Suprapubic skin (tissue), 4 donors: ENCODE results near the gene DTNA. TPM values are rescaled to one million over a fixed set of nuclear protein-coding genes. Genes with fewer than 3 reads are reported as not detected.

Experiments used
- DNase-seq, 2 donors: peaks; one replicate each; pipeline ENCODE4 v3.0.0-alpha.2; 2019; ENCODE audit warnings: low spot score in 2 of 2
- H3K27ac ChIP-seq: fragments of 200-600 bp; sonication (generic); one replicate; pipeline ENCODE4 v1.5.1; 2019
- H3K27me3 ChIP-seq: fragments of 200-600 bp; sonication (generic); one replicate; pipeline ENCODE4 v1.5.1; 2019
- H3K36me3 ChIP-seq: fragments of 200-600 bp; sonication (generic); one replicate; pipeline ENCODE4 v1.5.1; 2019
- H3K4me1 ChIP-seq: fragments of 200-600 bp; sonication (generic); one replicate; pipeline ENCODE4 v1.5.1; 2019
- H3K4me3 ChIP-seq: fragments of 200-600 bp; sonication (generic); one replicate; pipeline ENCODE4 v1.5.1; 2019; ENCODE audit warnings: mild to moderate bottlenecking
- H3K9me3 ChIP-seq: fragments of 200-600 bp; sonication (generic); one replicate; pipeline ENCODE4 v1.5.1; 2019
- CTCF ChIP-seq, 2 donors: fragments of 200-600 bp in 1 of 2; fragments of 450-650 bp in 1 of 2; sonication (generic) in 1 of 2; IDR thresholded peaks; one replicate each; pipeline ENCODE4 v1.5.1; 2016 to 2019; ENCODE audit warnings: antibody characterized with exemption in 2 of 2, mild to moderate bottlenecking in 1 of 2, moderate library complexity in 1 of 2
- EP300 ChIP-seq: sonication (generic); formaldehyde crosslinking; IDR thresholded peaks from one replicate; pipeline ENCODE4 v1.6.1; 2017; ENCODE audit warnings: antibody characterized with exemption
- POLR2A ChIP-seq, 2 donors: fragments of 450-650 bp; IDR thresholded peaks; one replicate each; pipeline ENCODE4 v1.6.1; 2017; ENCODE audit warnings: antibody characterized with exemption in 2 of 2, mild to moderate bottlenecking in 2 of 2, moderate library complexity in 2 of 2
- POLR2AphosphoS5 ChIP-seq, 3 donors: sonication (generic); formaldehyde crosslinking; IDR thresholded peaks; one replicate each; pipeline ENCODE4 v1.6.1; 2017; ENCODE audit warnings: antibody characterized with exemption in 3 of 3
- WGBS: methylation state at CpG from one replicate; pipeline ENCODE4 v1.1.5; 2018; 5-methylcytosine and 5-hydroxymethylcytosine counted together
- total RNA-seq, 4 donors: library from RNA; depleted of rRNA; stranded (reverse); fragments of >200 nt; gene quantifications; one replicate each; pipeline ENCODE4 v1.1.0, GENCODE V29; 2016

The DTNA gene
- total RNA-seq, 4 donors from 2014 or later, result 3.0 to 15.9 (median 5.1) TPM

GRCh38 chr18:34870555-34871310 lies 160.6 kb downstream of the DTNA start:
- DNase-seq, result no peak
- Histone ChIP-seq H3K36me3 (no peaks in the 10 kb centered on the region), H3K27ac (no peak overlapping the region), H3K9me3 (no peaks in the 10 kb centered on the region), H3K4me1 (no peaks in the 10 kb centered on the region), H3K27me3 (no peaks in the 10 kb centered on the region), H3K4me3 (no peak overlapping the region)
- WGBS, result 84% methylated on average over 5 of the region's 5 CpGs
- TF ChIP-seq CTCF (IDR thresholded peaks at IDR 0.05), result no peak

GRCh38 chr18:34871435-34871834 lies 161.3 kb downstream of the DTNA start:
- no peak for DNase-seq
- H3K4me3 ChIP-seq, result no peak overlapping the region
- WGBS, result 60% methylated on average over 2 of the region's 2 CpGs

GRCh38 chr18:34872066-34872465 lies 162.0 kb downstream of the DTNA start:
- TF ChIP-seq EP300, result no peak
- TF ChIP-seq POLR2AphosphoS5 (IDR thresholded peaks at IDR 0.05), result no peak
- TF ChIP-seq POLR2A (IDR thresholded peaks at IDR 0.05), result no peak
- no peak for TF ChIP-seq CTCF (IDR thresholded peaks at IDR 0.05)
- no peak for DNase-seq
- no peaks in the 10 kb centered on the region for H3K9me3 ChIP-seq
- no peaks in the 10 kb centered on the region for H3K4me1 ChIP-seq
- H3K27me3 ChIP-seq, result no peaks in the 10 kb centered on the region
- H3K4me3 ChIP-seq, result no peak overlapping the region
- no peak overlapping the region for H3K27ac ChIP-seq
- WGBS, result 62% methylated on average over 1 of the region's 1 CpG
- no peaks in the 10 kb centered on the region for H3K36me3 ChIP-seq

More at GRCh38 chr18:34871435-34871834, 161.3 kb downstream of the DTNA start:
- Histone ChIP-seq H3K4me1 (no peaks in the 10 kb centered on the region), H3K27ac (no peak overlapping the region), H3K27me3 (no peaks in the 10 kb centered on the region), H3K36me3 (no peaks in the 10 kb centered on the region), H3K9me3 (no peaks in the 10 kb centered on the region)
- TF ChIP-seq POLR2AphosphoS5 (IDR thresholded peaks at IDR 0.05), result no peak
- no peak for TF ChIP-seq POLR2A (IDR thresholded peaks at IDR 0.05)
- TF ChIP-seq EP300, result no peak
- no peak for TF ChIP-seq CTCF (IDR thresholded peaks at IDR 0.05)

GRCh38 chr18:34873986-34874580 lies 164.0 kb downstream of the DTNA start:
- WGBS, result 93% methylated on average over 2 of the region's 2 CpGs
- no peaks in the 10 kb centered on the region for H3K27me3 ChIP-seq
- no peak for DNase-seq
- H3K4me3 ChIP-seq, result no peak overlapping the region
- no peaks in the 10 kb centered on the region for H3K4me1 ChIP-seq
- TF ChIP-seq POLR2A (IDR thresholded peaks at IDR 0.05), result no peak
- H3K9me3 ChIP-seq, result no peaks in the 10 kb centered on the region
- no peaks in the 10 kb centered on the region for H3K36me3 ChIP-seq
- H3K27ac ChIP-seq, result no peak overlapping the region

- H3K4me1 ChIP-seq, result no peaks in the 10 kb centered on the region
- TF ChIP-seq POLR2AphosphoS5 (IDR thresholded peaks at IDR 0.05) (no peak), POLR2A (IDR thresholded peaks at IDR 0.05) (no peak), EP300 (no peak), CTCF (IDR thresholded peaks at IDR 0.05) (no peak)
- WGBS, result 93% methylated on average over 7 of the region's 7 CpGs
Measured at GRCh38 chr18:34875150-34875549, 165.1 kb downstream of the DTNA start.

More at GRCh38 chr18:34875150-34875549, 165.1 kb downstream of the DTNA start:
- Histone ChIP-seq H3K9me3 (no peaks in the 10 kb centered on the region), H3K36me3 (no peaks in the 10 kb centered on the region), H3K27me3 (no peaks in the 10 kb centered on the region), H3K4me3 (no peak overlapping the region), H3K27ac (no peak overlapping the region)
- no peak for DNase-seq
